HepG2 (cell line): Measurements from ENCODE around the gene FAM53B. TPM values are rescaled to one million over a fixed set of nuclear protein-coding genes. Genes with fewer than 3 reads are reported as not detected.

Source experiments
- AKNA ChIP-seq: sonication (generic); formaldehyde crosslinking; IDR thresholded peaks from 2 replicates; pipeline ENCODE4 v1.4.0; 2020; ENCODE audit warnings: missing genetic modification reagents, borderline replicate concordance
- ARID3A ChIP-seq: IDR thresholded peaks from 2 replicates; pipeline ENCODE4 v1.6.1; 2012; ENCODE audit warnings: low read depth, low read length, improper control_type of control experiment
- ATF4 ChIP-seq, 2 experiments: fragments of 450-650 bp in 1 of 2; sonication (generic) in 1 of 2; formaldehyde crosslinking; IDR thresholded peaks; 2 replicates each; pipeline versions ENCODE4 v1.5.0 to v1.8.0; 2020 to 2022; ENCODE audit warnings: mild to moderate bottlenecking in 1 of 2, missing genetic modification reagents in 1 of 2
- ETV5 ChIP-seq: IDR thresholded peaks from 2 replicates; pipeline ENCODE4 v1.6.1; 2018; ENCODE audit warnings: missing biosample characterization, missing genetic modification reagents, inconsistent platforms, borderline replicate concordance
- FOXJ3 ChIP-seq: sonication (generic); formaldehyde crosslinking; IDR thresholded peaks from 2 replicates; pipeline ENCODE4 v1.4.0; 2020; ENCODE audit warnings: missing genetic modification reagents, mild to moderate bottlenecking, borderline replicate concordance
- MED1 ChIP-seq: sonication (generic); formaldehyde crosslinking; IDR thresholded peaks from 2 replicates; pipeline ENCODE4 v1.4.0; 2020; ENCODE audit warnings: missing genetic modification reagents
- POLR2A ChIP-seq, 2 experiments: IDR thresholded peaks; 2 replicates each; pipeline ENCODE4 v1.6.1; 2011; ENCODE audit warnings: low read depth in 2 of 2, low read length in 2 of 2, mild to moderate bottlenecking in 1 of 2, moderate library complexity in 1 of 2; ENCODE audit not compliant: insufficient read depth in 1 of 2
- SIX1 ChIP-seq: sonication (generic); formaldehyde crosslinking; IDR thresholded peaks from 2 replicates; pipeline ENCODE4 v1.4.0; 2020; ENCODE audit warnings: missing genetic modification reagents, borderline replicate concordance
- TAF15 ChIP-seq: fragments of 200-400 bp; formaldehyde crosslinking; IDR thresholded peaks from one replicate; pipeline ENCODE4 v1.6.1; 2018; ENCODE audit warnings: mild to moderate bottlenecking, low read depth, low read length; ENCODE audit not compliant: poor library complexity, severe bottlenecking
- ZNF260 ChIP-seq: sonication (generic); formaldehyde crosslinking; IDR thresholded peaks from 2 replicates; pipeline ENCODE4 v1.4.0; 2020; ENCODE audit warnings: missing genetic modification reagents, low read depth, mild to moderate bottlenecking, borderline replicate concordance
- ZNF720 ChIP-seq: sonication (generic); formaldehyde crosslinking; IDR thresholded peaks from 2 replicates; pipeline ENCODE4 v1.4.0; 2020; ENCODE audit warnings: missing genetic modification reagents
- ZNF775 ChIP-seq: sonication (generic); formaldehyde crosslinking; IDR thresholded peaks from 2 replicates; pipeline ENCODE4 v1.4.0; 2020; ENCODE audit warnings: missing genetic modification reagents, mild to moderate bottlenecking, moderate library complexity, borderline replicate concordance
- ZNF788 ChIP-seq: sonication (generic); formaldehyde crosslinking; IDR thresholded peaks from 2 replicates; pipeline ENCODE4 v1.5.0; 2020; ENCODE audit warnings: mild to moderate bottlenecking, missing genetic modification reagents, borderline replicate concordance
- ZSCAN31 ChIP-seq: sonication (generic); formaldehyde crosslinking; IDR thresholded peaks from 2 replicates; pipeline ENCODE4 v1.5.0; 2020; ENCODE audit warnings: low read depth, mild to moderate bottlenecking, missing genetic modification reagents
- ZZZ3 ChIP-seq: sonication (generic); formaldehyde crosslinking; IDR thresholded peaks from 2 replicates; pipeline ENCODE4 v1.4.0; 2020; ENCODE audit warnings: missing genetic modification reagents, mild to moderate bottlenecking, borderline replicate concordance
- polyA plus RNA-seq, 8 experiments: library from polyadenylated mRNA; depleted of rRNA in 3 of 8; stranded (reverse) in 7 of 8; unstranded in 1 of 8; fragments of >200 nt; fragmentation: Illumina TruSeq in 4 of 8; extraction: Trizol in 4 of 8; gene quantifications; 2 replicates each; pipeline versions ENCODE4 v1.2.1 to v1.2.3, GENCODE V29; 2011 to 2016; ENCODE audit warnings: low read depth in 4 of 8, missing spikeins in 1 of 8, mixed read lengths in 1 of 8; ENCODE audit not compliant: insufficient read depth in 1 of 8
- total RNA-seq, 5 experiments: library from RNA; depleted of rRNA; stranded (reverse); fragments of >200 nt; fragmentation: Illumina TruSeq; extraction: Trizol; gene quantifications; 2 replicates each; pipeline ENCODE4 v1.2.3, GENCODE V29; 2016; ENCODE audit warnings: low read depth in 1 of 5
- TF ChIP-seq, protein P1 (sequence below): sonication (generic); formaldehyde crosslinking; IDR thresholded peaks from 2 replicates; pipeline ENCODE4 v1.4.0; 2020; ENCODE audit warnings: missing genetic modification reagents
- TF ChIP-seq, protein P2 (sequence below): sonication (generic); formaldehyde crosslinking; IDR thresholded peaks from 2 replicates; pipeline ENCODE4 v1.4.0; 2020; ENCODE audit warnings: missing genetic modification reagents, borderline replicate concordance

Gene FAM53B
- total and polyA plus RNA-seq, 2 of the 13 experiments (the other 11 are each of a cell fraction or from before 2014, with no cell fraction given) = 6.4 to 19.3 TPM

GRCh38 chr10:124791547-124792348, 47.6 kb upstream of the FAM53B start, which contains the start of gene EEF1AKMT2 (continued):
- TF ChIP-seq AKNA (peak; percentile 68; the same call in 1 of the 2 replicates), FOXJ3 (CRISPR knock-in tag) (peak; percentile 51; the same call in 1 of the 2 replicates), ZNF720 (CRISPR knock-in tag) (no peak), ZNF775 (no peak), POLR2A (IDR thresholded peaks at IDR 0.05; ENCODE audit: insufficient read depth in 1 of 2, low read depth in 2 of 2, low read length in 2 of 2) (peak; percentile 87 to 90), ATF4 (CRISPR knock-in tag; IDR thresholded peaks at IDR 0.05) (0 out of 4 replicates have a peak, but pooled peaks of 1 of the 2 experiments have one; percentile 51), MED1 (CRISPR knock-in tag) (peak; percentile 87), ETV5 (CRISPR knock-in tag) (peak; percentile 49; the same call in 1 of the 2 replicates), ZZZ3 (CRISPR knock-in tag) (peak; percentile 74; the same call in 1 of the 2 replicates), TAF15 (no peak), ZSCAN31 (CRISPR knock-in tag) (peak; percentile 92), ARID3A (0 out of 2 replicates have a peak, but pooled peaks have one; percentile 17), ZNF788 (CRISPR knock-in tag) (peak; percentile 92), ZNF260 (CRISPR knock-in tag) (no peak), SIX1 (peak; percentile 50; the same call in 1 of the 2 replicates)
- TF ChIP-seq, protein P1, sequence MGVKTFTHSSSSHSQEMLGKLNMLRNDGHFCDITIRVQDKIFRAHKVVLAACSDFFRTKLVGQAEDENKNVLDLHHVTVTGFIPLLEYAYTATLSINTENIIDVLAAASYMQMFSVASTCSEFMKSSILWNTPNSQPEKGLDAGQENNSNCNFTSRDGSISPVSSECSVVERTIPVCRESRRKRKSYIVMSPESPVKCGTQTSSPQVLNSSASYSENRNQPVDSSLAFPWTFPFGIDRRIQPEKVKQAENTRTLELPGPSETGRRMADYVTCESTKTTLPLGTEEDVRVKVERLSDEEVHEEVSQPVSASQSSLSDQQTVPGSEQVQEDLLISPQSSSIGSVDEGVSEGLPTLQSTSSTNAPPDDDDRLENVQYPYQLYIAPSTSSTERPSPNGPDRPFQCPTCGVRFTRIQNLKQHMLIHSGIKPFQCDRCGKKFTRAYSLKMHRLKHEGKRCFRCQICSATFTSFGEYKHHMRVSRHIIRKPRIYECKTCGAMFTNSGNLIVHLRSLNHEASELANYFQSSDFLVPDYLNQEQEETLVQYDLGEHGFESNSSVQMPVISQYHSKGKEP (CRISPR knock-in tag) = 0 out of 2 replicates have a peak, but pooled peaks have one; percentile 35
- TF ChIP-seq, protein P2, sequence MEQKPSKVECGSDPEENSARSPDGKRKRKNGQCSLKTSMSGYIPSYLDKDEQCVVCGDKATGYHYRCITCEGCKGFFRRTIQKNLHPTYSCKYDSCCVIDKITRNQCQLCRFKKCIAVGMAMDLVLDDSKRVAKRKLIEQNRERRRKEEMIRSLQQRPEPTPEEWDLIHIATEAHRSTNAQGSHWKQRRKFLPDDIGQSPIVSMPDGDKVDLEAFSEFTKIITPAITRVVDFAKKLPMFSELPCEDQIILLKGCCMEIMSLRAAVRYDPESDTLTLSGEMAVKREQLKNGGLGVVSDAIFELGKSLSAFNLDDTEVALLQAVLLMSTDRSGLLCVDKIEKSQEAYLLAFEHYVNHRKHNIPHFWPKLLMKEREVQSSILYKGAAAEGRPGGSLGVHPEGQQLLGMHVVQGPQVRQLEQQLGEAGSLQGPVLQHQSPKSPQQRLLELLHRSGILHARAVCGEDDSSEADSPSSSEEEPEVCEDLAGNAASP (CRISPR knock-in tag) = peak; percentile 84
